K562 (cell line): ENCODE measurements around the gene SCAF11. TPM values are rescaled to one million over a fixed set of nuclear protein-coding genes. Genes with fewer than 3 reads are reported as not detected.

Experiments
- ATAC-seq: fragments of 200-7000 bp; cut with Tn5 transposase; 3 replicates; pipeline ENCODE4 v1.9.1; 2020; ENCODE audit warnings: moderate library complexity
- BruUV-seq: library from RNA; stranded (reverse); fragments of 400-500 nt; replicated peaks from 2 replicates; lab custom pipeline; 2021; lab: Mats Ljungman, UMichigan
- CTCF ChIA-PET: fragments of 300-600 bp; formaldehyde crosslinking; extraction: SDS; loops from one replicate; lab custom pipeline; 2021; ENCODE audit warnings: low intra/inter-chr PET ratio; lab: Yijun Ruan, JAX
- POLR2A ChIA-PET: fragments of 300-600, 350-650 bp; sonication (Branson Sonifier 250); formaldehyde crosslinking; extraction: SDS; loops from one replicate; lab custom pipeline; 2021; ENCODE audit warnings: antibody characterized with exemption, inconsistent platforms; lab: Yijun Ruan, JAX
- DNase-seq, 4 experiments: peaks; one replicate each; pipeline versions ENCODE4 v3.0.0 to v3.0.0-alpha.2; 2011 to 2018; ENCODE audit warnings: low spot score in 3 of 4, mixed read lengths in 3 of 4; ENCODE audit errors: extremely low read depth in 1 of 4
- FAIRE-seq: peaks from 2 replicates; lab custom pipeline; 2011; peaks lifted over from hg19 to GRCh38; lab: Jason Lieb, UNC
- H2AFZ ChIP-seq: 2 replicates; pipeline ENCODE4 v1.6.0; 2011; ENCODE audit warnings: low read depth, low read length, control low read depth, inconsistent platforms
- H3K27ac ChIP-seq: fragments of 200-600 bp; 3 replicates; pipeline ENCODE4 v1.8.0; 2011; ENCODE audit warnings: low read depth, mild to moderate bottlenecking, control low read depth, inconsistent platforms, low read length, moderate library complexity, mixed read lengths; ENCODE audit errors: extremely low read depth
- H3K27me3 ChIP-seq, 2 experiments: fragments of 300-600 bp in 1 of 2; 2 replicates in 1 of 2; 3 replicates in 1 of 2; pipeline versions ENCODE4 v1.6.0 to v1.8.0; 2011; ENCODE audit warnings: inconsistent platforms in 2 of 2, low read length in 2 of 2, mild to moderate bottlenecking in 1 of 2, mixed read lengths in 1 of 2, moderate library complexity in 1 of 2; ENCODE audit not compliant: control insufficient read depth in 2 of 2, insufficient read depth in 2 of 2
- H3K36me3 ChIP-seq: fragments of 300-600 bp; 3 replicates; pipeline ENCODE4 v1.8.0; 2011; ENCODE audit warnings: mild to moderate bottlenecking, low read length, inconsistent platforms; ENCODE audit not compliant: control insufficient read depth, insufficient read depth
- H3K4me1 ChIP-seq, 2 experiments: fragments of 200-600 bp in 1 of 2; replicated peaks in 1 of 2; 2 replicates in 1 of 2; 3 replicates in 1 of 2; pipeline versions ENCODE4 v1.5.1 to v1.8.0; 2011; ENCODE audit warnings: inconsistent platforms in 2 of 2, low read length in 2 of 2, mild to moderate bottlenecking in 1 of 2, mixed read lengths in 1 of 2, moderate library complexity in 1 of 2; ENCODE audit not compliant: control insufficient read depth in 2 of 2, insufficient read depth in 2 of 2
- H3K4me2 ChIP-seq: 2 replicates; pipeline ENCODE4 v1.6.1; 2011; ENCODE audit warnings: low read length, control low read depth, inconsistent platforms, mixed read lengths; ENCODE audit not compliant: insufficient read depth
- H3K4me3 ChIP-seq: fragments of 200-600 bp; sonication (generic), shearing (Covaris generic); 2 replicates; pipeline ENCODE4 v1.5.1; 2016; ENCODE audit warnings: control low read depth, inconsistent platforms
- H3K79me2 ChIP-seq: fragments of 200-600 bp; 3 replicates; pipeline ENCODE4 v1.8.0; 2011; ENCODE audit warnings: low read length, inconsistent platforms; ENCODE audit not compliant: control insufficient read depth, insufficient read depth
- H3K9ac ChIP-seq, 2 experiments: 2 replicates each; pipeline versions ENCODE4 v1.6.0 to v1.6.1; 2011; ENCODE audit warnings: low read depth in 2 of 2, low read length in 2 of 2, control low read depth in 1 of 2, inconsistent platforms in 1 of 2, mild to moderate bottlenecking in 1 of 2, mixed read lengths in 1 of 2; ENCODE audit not compliant: insufficient read depth in 1 of 2
- H3K9me1 ChIP-seq: one replicate; pipeline ENCODE4 v1.6.0; 2011; ENCODE audit warnings: inconsistent platforms, mild to moderate bottlenecking, low read length, moderate library complexity; ENCODE audit not compliant: control insufficient read depth, insufficient read depth
- H3K9me3 ChIP-seq: replicated peaks from 2 replicates; pipeline ENCODE4 v1.5.1; 2011; ENCODE audit warnings: low read depth, low read length, inconsistent platforms; ENCODE audit not compliant: control insufficient read depth, insufficient read depth
- H4K20me1 ChIP-seq: replicated peaks from 2 replicates; pipeline ENCODE4 v1.6.1; 2011; ENCODE audit warnings: low read length, inconsistent platforms, mixed read lengths; ENCODE audit not compliant: control insufficient read depth, insufficient read depth
- CCAR2 ChIP-seq: fragments of 200-400 bp; formaldehyde crosslinking; IDR thresholded peaks from 2 replicates; pipeline ENCODE4 v1.6.1; 2017; ENCODE audit warnings: mild to moderate bottlenecking, low read depth, low read length
- DMBX1 ChIP-seq: fragments of 250-450 bp; sonication (Bioruptor Pico); IDR thresholded peaks from 2 replicates; pipeline ENCODE4 v1.8.0; 2022; ENCODE audit warnings: inconsistent platforms, mild to moderate bottlenecking, moderate library complexity, borderline replicate concordance
- ELK3 ChIP-seq: fragments of 450-650 bp; formaldehyde crosslinking; IDR thresholded peaks from 2 replicates; pipeline ENCODE4 v1.4.0; 2020; ENCODE audit warnings: mild to moderate bottlenecking
- NFATC3 ChIP-seq: fragments of 450-650 bp; IDR thresholded peaks from 2 replicates; pipeline ENCODE4 v1.6.1; 2017; ENCODE audit warnings: mild to moderate bottlenecking
- NR2C2 ChIP-seq, 2 experiments: fragments of 200-800 bp in 1 of 2; sonication (Bioruptor generic) in 1 of 2; sonication (generic) in 1 of 2; formaldehyde crosslinking in 1 of 2; IDR thresholded peaks; 2 replicates each; pipeline versions ENCODE4 v1.6.1 to v1.8.0; 2016 to 2022; ENCODE audit warnings: mild to moderate bottlenecking in 1 of 2, missing compliant biosample characterization in 1 of 2, missing genetic modification characterization in 1 of 2, missing genetic modification reagents in 1 of 2
- NR2F6 ChIP-seq: fragments of 450-650 bp; formaldehyde crosslinking; IDR thresholded peaks from 2 replicates; pipeline ENCODE4 v1.4.0; 2020; ENCODE audit warnings: mild to moderate bottlenecking
- RBM17 ChIP-seq: fragments of 200-400 bp; formaldehyde crosslinking; IDR thresholded peaks from 2 replicates; pipeline ENCODE4 v1.6.1; 2017; ENCODE audit warnings: low read depth, mild to moderate bottlenecking, low read length, borderline replicate concordance
- RCOR1 ChIP-seq, 2 experiments: IDR thresholded peaks; 2 replicates each; pipeline ENCODE4 v1.6.1; 2012; ENCODE audit warnings: low read depth in 2 of 2, low read length in 2 of 2, borderline replicate concordance in 1 of 2, improper control_type of control experiment in 1 of 2
- SMARCA5 ChIP-seq: fragments of 450-650 bp; IDR thresholded peaks from 2 replicates; pipeline ENCODE4 v1.6.1; 2016
- ZNF316 ChIP-seq: fragments of 450-650 bp; IDR thresholded peaks from 2 replicates; pipeline ENCODE4 v1.6.1; 2016
- ZSCAN29 ChIP-seq: fragments of 450-650 bp; IDR thresholded peaks from 2 replicates; pipeline ENCODE4 v1.6.1; 2017
- ZZZ3 ChIP-seq: fragments of 450-650 bp; IDR thresholded peaks from 2 replicates; pipeline ENCODE4 v1.6.1; 2016; ENCODE audit warnings: antibody characterized with exemption, mild to moderate bottlenecking, moderate library complexity
- WGBS: fragments of 100-300 bp; shearing (Covaris generic); methylation state at CpG from one replicate; pipeline ENCODE4 v1.1.6; 2016; ENCODE audit warnings: low coverage, mixed read lengths; ENCODE audit not compliant: insufficient coverage; ENCODE audit errors: missing lambda C conversion rate; 5-methylcytosine and 5-hydroxymethylcytosine counted together
- in situ Hi-C: fragments of 300-500 bp; cut with MboI; formaldehyde crosslinking; loops from 4 replicates; pipeline ENCODE4 v1.15.0; 2018; ENCODE audit warnings: inconsistent platforms, mixed read lengths
- intact Hi-C: fragments of 100-400 bp; cut with micrococcal nuclease; formaldehyde crosslinking; loops from 2 replicates; pipeline ENCODE4 v1.14.2; 2022
- polyA plus RNA-seq, 8 experiments: library from polyadenylated mRNA; depleted of rRNA in 4 of 8; stranded (reverse) in 5 of 8; unstranded in 3 of 8; fragments of >200 nt; fragmentation: Nextera tagmentation in 2 of 8; fragmentation: Illumina TruSeq in 1 of 8; extraction: Ambion mirVana in 2 of 8; extraction: Trizol in 1 of 8; gene quantifications; 2 replicates each; pipeline versions ENCODE4 v1.2.1 to v1.2.3, GENCODE V29; 2011 to 2014; ENCODE audit warnings: inconsistent platforms in 1 of 8, missing spikeins in 1 of 8
- total RNA-seq, 7 experiments: library from RNA; depleted of rRNA in 6 of 7; stranded (reverse); fragments of >200 nt in 6 of 7; fragmentation: Illumina TruSeq in 2 of 7; extraction: Trizol in 2 of 7; gene quantifications; 2 replicates each; pipeline versions ENCODE4 v1.2.1 to v1.2.3, GENCODE V29; 2011 to 2021; ENCODE audit warnings: low replicate concordance in 1 of 7
- TF ChIP-seq, protein P1 (sequence below): sonication (generic); formaldehyde crosslinking; IDR thresholded peaks from 2 replicates; pipeline ENCODE4 v1.8.0; 2022; ENCODE audit warnings: mild to moderate bottlenecking, missing genetic modification reagents
- TF ChIP-seq, protein P2 (sequence below): sonication (generic); formaldehyde crosslinking; IDR thresholded peaks from 2 replicates; pipeline ENCODE4 v1.9.0; 2022; ENCODE audit warnings: mild to moderate bottlenecking, missing genetic modification reagents

SCAF11 gene
- total and polyA plus RNA-seq, 9 of the 15 experiments (the other 6 are each of a cell fraction or from before 2014, with no cell fraction given) = 30.4 to 119 (median 80.0) TPM

GRCh38 chr12:45962553-45963325 lies 27.6 kb downstream of the SCAF11 start:
- H3K27ac ChIP-seq = no peak overlapping the region
- no peak overlapping the region for H3K4me3 ChIP-seq
- no peaks in the 10 kb centered on the region; a peak in 1 of 5 replicates for H3K4me1 ChIP-seq
- H3K36me3 ChIP-seq = peaks cover 42% of the 10 kb centered on the region; the same call in 2 of the 3 replicates
- in situ Hi-C loops = no loop called here
- no peaks in the 10 kb centered on the region for H4K20me1 ChIP-seq
- H3K9me3 ChIP-seq = no peaks in the 10 kb centered on the region
- peaks cover 60% of the 10 kb centered on the region for H3K79me2 ChIP-seq
- ChIA-PET POLR2A (no interaction called here), CTCF (no interaction called here)
- intact Hi-C loops = no loop called here
- FAIRE-seq (no peak), ATAC-seq (no peak), DNase-seq (no peak)
- H2AFZ ChIP-seq = no peak overlapping the region
- no peak overlapping the region for H3K9ac ChIP-seq
- BruUV-seq = no TSS peak
- no peaks in the 10 kb centered on the region for H3K9me1 ChIP-seq
- no peak overlapping the region for H3K4me2 ChIP-seq
- no peaks in the 10 kb centered on the region for H3K27me3 ChIP-seq
- 97% methylated on average over 4 of the region's 4 CpGs for WGBS
- TF ChIP-seq ZNF316 (peak; percentile 57), NR2C2 (CRISPR knock-in tag; IDR thresholded peaks at IDR 0.05) (no peak), NR2C2 (tag; IDR thresholded peaks at IDR 0.05) (no peak)
- TF ChIP-seq, all 486 proteins: peak for 1

DNA sequence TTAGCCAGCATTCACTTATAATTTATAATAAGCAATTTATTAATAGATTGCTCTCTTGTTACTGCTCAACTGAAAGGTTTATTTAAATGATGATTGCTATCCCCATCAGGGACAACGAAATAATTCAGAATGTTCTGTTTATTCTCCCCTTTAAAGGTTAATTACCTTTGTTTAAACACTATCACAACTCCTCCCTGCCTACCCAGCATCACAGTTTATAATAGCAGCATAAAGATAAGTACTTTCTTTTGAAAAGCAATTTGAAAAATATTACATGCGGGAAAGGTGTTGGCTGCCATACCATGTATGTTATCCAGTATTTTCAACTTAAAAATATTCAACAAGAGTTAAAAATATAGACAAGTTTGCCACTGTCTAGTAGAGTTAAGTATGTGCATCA lies 30.6 kb downstream of the SCAF11 start:
- in situ Hi-C loops = no loop called here
- CTCF ChIA-PET = no interaction called here
- WGBS = 91% methylated on average over 2 of the region's 2 CpGs
- no peak for TF ChIP-seq NR2C2 (CRISPR knock-in tag; IDR thresholded peaks at IDR 0.05)
- no peak for TF ChIP-seq NR2C2 (tag; IDR thresholded peaks at IDR 0.05)
- no peak for TF ChIP-seq DMBX1 (CRISPR knock-in tag)
- no peak for TF ChIP-seq NFATC3
- TF ChIP-seq, protein P1, sequence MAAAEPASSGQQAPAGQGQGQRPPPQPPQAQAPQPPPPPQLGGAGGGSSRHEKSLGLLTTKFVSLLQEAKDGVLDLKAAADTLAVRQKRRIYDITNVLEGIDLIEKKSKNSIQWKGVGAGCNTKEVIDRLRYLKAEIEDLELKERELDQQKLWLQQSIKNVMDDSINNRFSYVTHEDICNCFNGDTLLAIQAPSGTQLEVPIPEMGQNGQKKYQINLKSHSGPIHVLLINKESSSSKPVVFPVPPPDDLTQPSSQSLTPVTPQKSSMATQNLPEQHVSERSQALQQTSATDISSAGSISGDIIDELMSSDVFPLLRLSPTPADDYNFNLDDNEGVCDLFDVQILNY (CRISPR knock-in tag) = no peak
- no peak for TF ChIP-seq ZSCAN29
- TF ChIP-seq ZZZ3 = no peak
- TF ChIP-seq NR2F6 (CRISPR knock-in tag) = no peak
- no peak for TF ChIP-seq ELK3 (CRISPR knock-in tag)
- TF ChIP-seq, protein P2, sequence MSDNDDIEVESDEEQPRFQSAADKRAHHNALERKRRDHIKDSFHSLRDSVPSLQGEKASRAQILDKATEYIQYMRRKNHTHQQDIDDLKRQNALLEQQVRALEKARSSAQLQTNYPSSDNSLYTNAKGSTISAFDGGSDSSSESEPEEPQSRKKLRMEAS = no peak
- no peak for TF ChIP-seq SMARCA5
- no peak for TF ChIP-seq CCAR2
- TF ChIP-seq RCOR1 (IDR thresholded peaks at IDR 0.05; ENCODE audit: borderline replicate concordance in 1 of 2, low read depth in 2 of 2, low read length in 2 of 2) = no peak
- TF ChIP-seq RBM17 = no peak

More for the DNA sequence above, 30.6 kb downstream of the SCAF11 start:
- Histone ChIP-seq H3K9me1 (no peaks in the 10 kb centered on the region), H4K20me1 (no peaks in the 10 kb centered on the region), H3K9ac (no peak overlapping the region), H3K79me2 (peaks cover 35% of the 10 kb centered on the region), H3K27ac (no peak overlapping the region), H3K36me3 (peaks cover 54% of the 10 kb centered on the region; the same call in 2 of the 3 replicates), H3K4me1 (no peaks in the 10 kb centered on the region), H3K27me3 (no peaks in the 10 kb centered on the region), H2AFZ (no peak overlapping the region), H3K4me2 (no peak overlapping the region), H3K4me3 (no peak overlapping the region), H3K9me3 (no peaks in the 10 kb centered on the region)
- intact Hi-C loops = no loop called here
- no peak for ATAC-seq
- no TSS peak for BruUV-seq
- POLR2A ChIA-PET = no interaction called here
- no peak for DNase-seq
- FAIRE-seq = no peak
